Upper lobe of right lung (tissue), 1 donor: ENCODE results near the gene ARHGEF10L. TPM values are rescaled to one million over a fixed set of nuclear protein-coding genes. Genes with fewer than 3 reads are reported as not detected.

Experiments used
- ATAC-seq: fragments of 200-7000 bp; cut with Tn5 transposase; one replicate; pipeline ENCODE4 v1.9.1; 2020; ENCODE audit warnings: mild to moderate bottlenecking, moderate library complexity
- DNase-seq: peaks from one replicate; pipeline ENCODE4 v3.0.0-alpha.2; 2020
- H3K27ac ChIP-seq: fragments of 200-600 bp; one replicate; pipeline ENCODE4 v1.8.0; 2022
- H3K27me3 ChIP-seq: fragments of 200-600 bp; one replicate; pipeline ENCODE4 v1.8.0; 2022; ENCODE audit warnings: mild to moderate bottlenecking
- H3K36me3 ChIP-seq: fragments of 200-600 bp; one replicate; pipeline ENCODE4 v1.8.0; 2022
- H3K4me1 ChIP-seq: fragments of 200-600 bp; one replicate; pipeline ENCODE4 v1.8.0; 2022
- H3K4me3 ChIP-seq: fragments of 200-600 bp; one replicate; pipeline ENCODE4 v1.8.0; 2022; ENCODE audit warnings: mild to moderate bottlenecking
- H3K9me3 ChIP-seq: fragments of 200-600 bp; one replicate; pipeline ENCODE4 v1.8.0; 2022
- CTCF ChIP-seq: fragments of 200-600 bp; IDR thresholded peaks from one replicate; pipeline ENCODE4 v1.8.0; 2022; ENCODE audit warnings: antibody characterized with exemption
- intact Hi-C: fragments of 100-400 bp; cut with DNase I; formaldehyde crosslinking; loops from one replicate; pipeline ENCODE4 v1.11.0; 2022
- total RNA-seq: library from RNA; stranded (reverse); fragmentation: NEBNext Ultra II Directional; extraction: Animal tissue kit (Norgen Biotek cat#: 25700); gene quantifications from one replicate; pipeline ENCODE4 v1.2.1, GENCODE V29; 2021
- donor health status: DM: no; HTN: yes; CAD: no; lungs with severe emphysema.

ARHGEF10L gene
- total RNA-seq, 1 donor from 2014 or later, result 34.1 TPM

- no peaks in the 10 kb centered on the region for H3K36me3 ChIP-seq
- ATAC-seq (peak; percentile 78), DNase-seq (peak; percentile 78)
- peaks cover 37% of the 10 kb centered on the region for H3K4me1 ChIP-seq
- no peak overlapping the region for H3K4me3 ChIP-seq
- no peaks in the 10 kb centered on the region for H3K9me3 ChIP-seq
- TF ChIP-seq CTCF, result no peak
- intact Hi-C loops, result no loop called here
- peak overlapping the region; percentile 85 for H3K27ac ChIP-seq
- no peaks in the 10 kb centered on the region for H3K27me3 ChIP-seq
Measured at GRCh38 chr1:17569200-17570139, 30.0 kb downstream of the ARHGEF10L start.

GRCh38 chr1:17570228-17570627, 30.7 kb downstream of the ARHGEF10L start:
- peaks cover 35% of the 10 kb centered on the region for H3K4me1 ChIP-seq
- no peaks in the 10 kb centered on the region for H3K9me3 ChIP-seq
- no peak for TF ChIP-seq CTCF
- no peak overlapping the region for H3K4me3 ChIP-seq
- DNase-seq (no peak), ATAC-seq (no peak)
- H3K27ac ChIP-seq, result peak overlapping the region; percentile 85
- no peaks in the 10 kb centered on the region for H3K36me3 ChIP-seq
- H3K27me3 ChIP-seq, result no peaks in the 10 kb centered on the region
- intact Hi-C loops, result no loop called here

- no peak for ATAC-seq
- no peaks in the 10 kb centered on the region for H3K27me3 ChIP-seq
- H3K9me3 ChIP-seq, result no peaks in the 10 kb centered on the region
- DNase-seq, result no peak
- no peak overlapping the region for H3K4me3 ChIP-seq
- H3K4me1 ChIP-seq, result peaks cover 30% of the 10 kb centered on the region
- intact Hi-C loops, result no loop called here
- H3K36me3 ChIP-seq, result no peaks in the 10 kb centered on the region
- no peak overlapping the region for H3K27ac ChIP-seq
- no peak for TF ChIP-seq CTCF
Measured at GRCh38 chr1:17572264-17572985, 32.9 kb downstream of the ARHGEF10L start.

- TF ChIP-seq CTCF, result no peak
- no peak overlapping the region for H3K27ac ChIP-seq
- intact Hi-C loops, result no loop called here
- H3K4me3 ChIP-seq, result no peak overlapping the region
- DNase-seq (no peak), ATAC-seq (no peak)
- H3K9me3 ChIP-seq, result no peaks in the 10 kb centered on the region
- no peaks in the 10 kb centered on the region for H3K36me3 ChIP-seq
- H3K4me1 ChIP-seq, result peaks cover 22% of the 10 kb centered on the region
- no peaks in the 10 kb centered on the region for H3K27me3 ChIP-seq
Measured at GRCh38 chr1:17573518-17574041, 34.1 kb downstream of the ARHGEF10L start.

- intact Hi-C loops, result no loop called here
- H3K27ac ChIP-seq, result no peak overlapping the region
- DNase-seq, result no peak
- no peak overlapping the region for H3K4me3 ChIP-seq
- H3K4me1 ChIP-seq, result peaks cover 12% of the 10 kb centered on the region
- no peaks in the 10 kb centered on the region for H3K9me3 ChIP-seq
- no peak for ATAC-seq
- H3K27me3 ChIP-seq, result no peaks in the 10 kb centered on the region
- H3K36me3 ChIP-seq, result no peaks in the 10 kb centered on the region
- TF ChIP-seq CTCF, result no peak
Measured at GRCh38 chr1:17574516-17574915, 35.0 kb downstream of the ARHGEF10L start.
